ENCODE data around the gene LRMDA.

LRMDA gene

DNA sequence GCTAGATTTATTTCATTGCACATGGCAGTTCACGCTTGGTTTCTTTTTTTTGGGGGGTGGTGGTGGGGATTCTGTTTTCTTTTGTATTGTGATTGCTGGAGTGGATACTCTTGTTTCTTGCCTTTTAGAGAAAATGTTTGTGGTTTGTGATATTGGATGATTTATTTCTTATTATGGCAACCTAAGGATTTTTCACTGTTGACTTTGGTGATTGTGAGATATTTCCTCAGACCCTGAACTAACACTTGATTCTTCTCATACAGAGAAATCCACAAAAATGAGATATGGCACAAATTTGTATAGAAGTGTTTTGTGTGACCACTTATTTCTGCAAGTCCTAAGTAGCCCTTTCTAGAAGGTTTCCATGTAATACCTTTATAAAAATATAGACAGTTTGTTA, 871.1 kb downstream of the LRMDA start:
- no peak for DNase-seq

DNA sequence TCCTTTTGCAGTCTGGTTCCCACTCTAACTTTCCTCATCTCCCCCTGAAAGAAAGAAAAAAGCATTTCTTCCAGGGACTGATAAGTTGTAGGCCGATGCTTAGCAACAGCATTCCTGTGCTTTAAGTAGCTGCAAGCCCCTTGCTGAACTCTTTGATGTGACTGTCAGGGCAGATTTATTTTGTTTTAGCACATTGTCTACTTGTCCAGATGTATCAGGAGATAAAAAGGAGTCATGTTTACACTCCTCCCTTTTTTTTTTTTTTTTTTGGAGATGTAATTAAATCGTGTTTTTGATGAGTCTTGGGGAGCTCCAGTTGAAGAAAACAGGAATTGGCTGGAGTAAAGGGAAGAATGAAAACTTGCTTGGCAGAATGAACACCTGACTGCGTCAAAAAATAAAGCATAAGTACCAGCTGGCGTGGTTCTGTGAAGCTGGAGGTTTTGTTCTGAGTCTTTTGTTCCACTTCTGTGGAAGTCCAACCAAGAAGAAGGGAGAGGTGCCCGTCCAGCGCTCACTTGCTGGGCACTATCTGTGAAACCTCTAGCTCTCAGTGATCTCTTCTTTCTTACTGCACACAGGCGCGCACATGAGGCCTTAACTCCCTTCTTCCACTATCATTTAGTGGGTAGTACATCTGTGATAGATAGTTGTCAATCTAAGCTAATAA, 871.7 kb downstream of the LRMDA start:
- no peak for DNase-seq

DNA sequence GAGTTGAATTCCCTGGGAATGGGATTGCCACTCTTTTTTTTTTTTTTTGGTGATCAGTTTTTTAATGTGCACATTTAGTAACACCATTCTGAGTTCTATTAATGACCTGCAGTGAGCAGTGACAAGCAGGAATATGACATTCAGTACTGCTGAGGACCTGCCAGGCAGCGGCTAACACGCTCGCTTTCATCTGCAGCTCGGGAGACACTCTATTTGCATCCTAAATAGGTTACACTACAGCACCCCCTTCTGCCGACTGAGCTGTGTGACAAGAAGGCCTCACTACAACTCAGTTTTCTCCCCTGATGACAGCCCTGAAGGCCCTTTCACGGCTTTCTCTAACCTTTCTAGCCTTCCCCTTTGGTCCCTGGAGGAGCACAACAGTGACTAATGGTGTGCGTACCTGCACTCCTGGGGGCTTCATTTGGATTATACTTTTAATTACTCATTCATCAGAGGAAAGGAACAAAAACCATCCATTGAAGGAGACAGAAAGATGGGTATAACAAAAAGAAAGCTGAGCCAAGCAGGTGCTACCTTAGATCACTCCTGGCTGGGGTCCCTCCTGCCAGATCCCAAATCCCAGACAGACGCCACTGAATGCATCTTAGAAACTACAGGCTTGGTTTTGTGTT, 872.4 kb downstream of the LRMDA start:
- peak; percentile 49 to 62 for DNase-seq

DNA sequence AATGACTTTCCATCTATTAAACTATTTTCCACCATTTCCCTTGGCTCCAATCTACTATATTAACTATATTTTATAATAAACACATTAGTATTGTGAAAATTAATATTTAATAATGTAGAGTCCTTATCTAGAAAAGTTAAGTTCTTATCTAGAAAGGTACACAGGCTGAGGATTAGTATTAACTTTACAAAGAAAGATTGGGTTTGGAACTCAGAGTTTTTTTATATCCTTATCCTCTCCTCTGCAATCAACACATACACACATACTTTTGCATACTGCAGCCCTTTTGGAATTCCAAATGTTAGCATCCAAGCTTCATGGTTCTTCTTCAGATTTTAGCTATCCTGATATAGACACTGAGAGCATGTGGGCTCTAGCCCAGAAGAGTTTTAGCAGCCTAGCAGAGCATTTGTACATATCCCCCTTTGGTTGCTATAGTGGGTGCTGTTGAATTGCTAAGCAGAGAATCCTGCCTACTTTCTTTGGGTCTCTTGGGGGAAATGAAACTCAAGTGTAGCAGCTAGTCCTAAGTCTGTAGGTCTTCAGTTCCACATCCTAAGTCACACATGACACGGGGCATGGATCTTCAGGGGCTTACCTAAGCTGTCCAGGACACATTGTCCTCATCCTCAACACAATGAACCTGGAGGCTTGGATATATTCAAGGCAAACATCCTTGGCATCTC, 874.6 kb downstream of the LRMDA start:
- no peak for DNase-seq

DNA sequence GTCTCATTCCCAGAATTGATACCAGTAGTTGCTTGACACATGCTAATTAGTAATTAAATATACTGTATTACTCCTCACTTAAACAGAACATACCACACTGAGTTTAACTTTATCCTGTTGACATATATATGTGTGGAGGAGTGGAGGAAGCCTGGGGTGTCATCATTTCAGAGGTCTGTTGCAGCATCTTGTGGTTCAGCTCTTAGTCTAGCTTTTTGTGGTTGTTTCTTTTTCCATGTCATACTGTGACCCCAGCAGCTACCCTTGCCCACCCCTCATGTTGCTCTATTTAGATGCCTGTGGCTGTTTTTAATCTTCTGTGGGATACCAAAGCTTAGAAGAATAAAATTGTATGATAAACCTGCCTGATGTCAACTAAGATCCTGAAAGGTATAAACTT, 875.4 kb downstream of the LRMDA start:
- DNase-seq = no peak

DNA sequence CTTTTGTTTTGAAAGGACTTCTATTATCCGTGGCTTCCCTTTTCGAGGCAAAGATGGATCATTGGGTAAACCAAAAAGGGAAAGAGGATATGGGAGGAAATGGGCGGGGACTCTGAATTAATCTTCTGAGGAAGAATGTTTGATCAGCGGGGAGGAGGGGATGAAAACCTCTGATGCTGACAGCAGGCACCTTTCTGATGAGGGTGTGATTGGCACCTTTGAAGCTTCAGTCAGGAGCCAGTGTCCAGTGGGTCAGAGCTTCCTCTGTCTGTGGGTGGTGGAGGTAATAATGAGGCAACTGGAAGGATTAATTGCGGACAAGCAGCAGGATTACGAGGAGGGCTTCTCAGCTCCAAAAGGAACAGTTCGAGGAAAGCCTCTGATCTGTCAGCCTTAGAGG, 877.6 kb downstream of the LRMDA start:
- DNase-seq = no peak

DNA sequence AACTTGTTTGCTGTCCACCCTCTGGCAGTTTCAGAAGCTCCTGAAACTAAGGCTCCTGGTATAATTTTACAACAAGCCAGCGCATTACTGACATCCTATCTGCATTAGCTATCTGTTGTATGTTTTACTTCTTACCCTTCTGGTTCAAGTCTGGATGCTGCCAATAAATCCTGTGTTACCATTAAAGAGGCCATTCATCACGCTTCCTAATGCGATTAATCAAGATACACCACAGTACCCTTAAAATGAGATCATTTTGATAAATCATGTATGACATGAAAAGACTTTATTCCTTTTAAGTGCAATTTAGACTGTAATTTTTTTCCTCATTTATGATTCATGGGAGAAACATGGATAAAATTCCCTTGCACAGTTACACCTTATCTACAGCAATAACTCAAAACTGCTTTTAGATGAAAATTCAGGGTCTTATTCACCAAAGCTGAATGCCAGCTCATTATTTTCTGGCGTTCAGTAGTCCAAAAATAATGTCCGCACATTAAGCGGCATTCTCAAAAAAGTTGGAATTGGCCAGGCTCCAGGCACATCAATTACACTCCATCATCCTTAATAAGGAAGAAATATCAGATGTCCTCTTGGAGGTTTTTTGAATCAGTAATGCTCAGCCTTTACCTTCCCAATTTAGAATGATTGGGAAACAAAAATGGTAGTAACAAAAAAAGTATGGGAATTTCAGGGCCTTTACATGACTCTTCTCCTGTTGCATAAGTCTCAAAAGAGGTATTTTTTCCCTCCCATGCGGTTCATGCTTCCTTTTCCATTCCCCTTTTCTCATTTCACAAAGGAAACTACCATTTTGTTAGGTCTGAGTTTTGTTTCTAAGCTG, 878.5 kb downstream of the LRMDA start:
- DNase-seq = no peak

DNA sequence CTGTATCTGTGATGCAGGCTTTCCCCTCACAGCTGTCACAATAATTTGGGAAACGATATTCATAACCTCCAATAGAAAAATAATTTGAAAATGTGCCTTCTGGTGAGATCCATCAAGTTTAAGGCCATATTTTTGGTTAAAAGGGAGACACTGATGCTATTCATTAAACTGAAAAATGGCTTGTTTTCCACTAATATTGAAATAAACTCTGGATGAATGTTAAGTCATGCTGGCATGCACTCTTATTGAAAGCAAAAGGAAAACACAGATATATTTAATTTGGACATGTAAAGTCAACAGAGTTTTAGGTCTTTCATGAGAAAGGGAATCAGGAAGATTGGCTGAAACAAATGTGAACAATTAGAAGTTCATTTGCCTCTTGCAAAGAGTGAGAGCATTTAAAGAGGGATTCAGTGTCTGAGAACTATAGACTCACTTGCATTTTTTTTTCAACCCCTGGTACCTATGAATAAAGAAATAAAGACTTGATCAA, 879.2 kb downstream of the LRMDA start:
- DNase-seq = no peak

DNA sequence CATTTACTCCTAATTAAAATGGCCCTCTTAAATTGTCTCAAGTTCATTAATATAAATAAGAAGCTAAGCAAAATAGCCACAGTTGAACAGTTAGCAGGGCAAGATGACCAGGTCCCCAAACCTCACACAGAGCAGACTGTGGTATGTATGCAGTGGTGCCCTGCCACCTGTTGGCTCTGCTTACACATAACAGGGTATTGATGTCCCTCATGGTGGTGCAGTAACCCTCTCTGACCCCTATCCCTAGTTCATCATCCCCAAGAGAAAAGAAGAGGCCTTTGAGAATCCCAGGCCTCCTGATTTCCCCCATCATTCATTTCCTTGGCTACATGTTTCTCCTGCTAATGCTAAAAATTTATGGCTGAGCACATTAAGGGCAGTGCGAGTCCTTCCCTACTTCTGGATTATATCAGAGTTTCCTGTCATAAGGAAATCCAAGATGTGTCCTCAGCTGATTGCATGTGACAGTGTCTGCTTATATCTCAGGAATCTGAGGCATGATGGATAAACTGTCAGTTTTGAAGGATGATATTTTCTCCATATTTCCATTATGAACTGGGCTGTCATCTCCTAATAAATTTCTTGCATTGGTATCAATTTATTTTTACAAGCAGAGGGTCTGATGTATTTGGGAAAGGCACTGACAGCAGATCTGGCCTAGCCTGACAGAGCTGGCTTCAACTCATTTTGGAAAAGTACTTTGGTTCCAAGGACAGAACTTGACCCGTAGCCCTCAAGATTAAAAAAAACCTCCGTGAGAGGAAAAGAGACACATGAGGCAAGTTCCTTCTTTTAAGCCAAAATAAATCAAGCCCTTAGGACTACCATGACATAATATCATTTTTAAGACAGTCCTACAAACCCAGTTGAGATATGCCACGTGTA, 880.6 kb downstream of the LRMDA start:
- no peak for DNase-seq

DNA sequence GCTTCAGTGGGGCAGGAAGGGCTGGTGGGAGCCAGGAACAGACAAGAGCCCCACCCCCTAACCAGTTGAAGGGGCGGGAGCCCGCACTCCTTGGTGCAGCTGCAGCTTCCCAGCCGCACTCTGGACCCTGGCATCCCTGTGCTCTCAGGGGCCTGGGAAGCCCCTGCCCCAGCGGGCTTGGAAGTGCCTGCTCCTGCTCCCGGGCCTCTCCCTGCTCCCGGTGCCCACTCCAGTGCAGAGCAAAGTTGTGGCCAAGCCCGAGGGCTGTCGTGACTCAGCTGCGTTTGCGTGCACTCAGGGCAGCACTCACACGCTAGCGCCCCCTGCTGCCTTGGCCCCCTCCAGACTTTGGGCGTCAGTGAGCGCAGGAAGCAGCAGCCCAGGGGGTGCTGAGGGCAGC, 883.8 kb downstream of the LRMDA start:
- no peak for DNase-seq

DNA sequence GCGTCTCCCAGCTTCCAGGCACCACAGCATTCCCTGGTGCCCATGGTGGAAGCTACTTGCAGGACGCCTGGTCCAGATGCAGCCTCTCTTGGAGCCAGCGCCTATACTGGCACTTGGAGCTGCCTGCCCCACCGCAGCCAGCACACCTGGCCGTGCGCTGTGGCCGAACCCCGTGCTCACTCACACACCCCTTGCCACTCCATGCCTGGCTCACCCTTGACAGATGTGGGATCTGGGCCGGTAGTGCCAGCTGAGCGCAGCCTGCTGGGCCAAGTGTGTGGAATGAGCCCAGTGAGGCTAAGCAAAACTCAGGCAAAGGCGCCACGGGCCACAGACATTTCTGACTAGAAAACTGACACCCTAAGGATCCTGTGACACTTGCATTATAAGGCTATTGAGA, 884.8 kb downstream of the LRMDA start:
- DNase-seq = no peak

DNA sequence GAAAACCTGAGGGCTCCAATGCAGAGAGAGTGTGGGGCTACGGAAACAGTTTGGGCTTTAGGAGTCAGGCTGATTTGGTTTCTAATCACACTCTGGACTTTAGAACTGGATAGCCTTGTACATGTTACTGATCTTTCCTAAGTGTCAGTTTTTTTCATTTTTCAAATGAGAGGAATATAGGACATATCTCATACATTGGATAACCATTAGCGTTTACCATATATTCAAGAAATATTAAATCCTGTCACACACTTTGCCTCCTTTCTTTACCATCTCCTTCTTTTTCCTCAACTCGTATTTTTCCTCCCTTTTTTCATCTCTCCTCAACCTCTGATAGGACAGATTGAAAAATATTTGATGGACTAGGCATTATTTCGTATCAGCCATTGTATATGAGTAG, 885.7 kb downstream of the LRMDA start:
- no peak for DNase-seq

DNA sequence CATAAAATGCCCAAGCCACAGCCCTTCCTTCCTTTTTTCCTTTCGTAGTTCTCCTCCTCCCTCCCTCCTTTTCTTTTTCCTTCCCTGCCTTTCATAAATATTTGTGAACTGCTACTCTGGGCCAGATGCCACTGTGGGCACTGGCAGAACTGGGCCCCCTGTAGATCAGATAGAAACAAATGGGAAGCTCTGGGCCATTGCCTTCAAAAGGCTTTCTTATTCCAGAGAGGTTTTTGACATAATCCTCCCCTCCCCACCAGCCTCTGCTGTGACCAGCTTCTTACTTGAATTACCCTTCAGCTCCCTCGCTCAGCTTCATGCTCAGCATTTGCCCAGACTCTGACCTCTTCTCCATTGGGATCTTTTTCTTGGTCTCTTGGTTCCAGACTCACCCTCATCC, 886.8 kb downstream of the LRMDA start:
- no peak for DNase-seq

DNA sequence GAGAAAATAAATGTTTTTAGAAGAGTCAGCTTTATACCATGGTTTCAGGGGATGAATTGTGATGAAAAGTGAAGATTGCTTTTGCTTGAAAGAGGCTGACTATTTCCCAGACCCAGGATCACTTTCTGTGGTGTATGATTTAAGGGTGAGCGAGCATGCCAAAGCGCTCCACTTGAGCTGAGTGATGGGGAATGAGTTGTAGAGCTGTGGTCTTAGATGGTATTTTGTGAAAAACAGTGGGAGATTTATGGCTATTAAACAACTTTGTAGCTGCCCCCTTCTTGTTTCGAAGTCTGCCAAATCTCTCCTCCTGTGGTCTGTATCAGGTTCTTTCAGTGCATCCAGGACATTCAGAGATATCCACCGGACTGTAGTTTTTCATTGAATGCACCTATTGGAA, 888.2 kb downstream of the LRMDA start:
- DNase-seq = no peak

DNA sequence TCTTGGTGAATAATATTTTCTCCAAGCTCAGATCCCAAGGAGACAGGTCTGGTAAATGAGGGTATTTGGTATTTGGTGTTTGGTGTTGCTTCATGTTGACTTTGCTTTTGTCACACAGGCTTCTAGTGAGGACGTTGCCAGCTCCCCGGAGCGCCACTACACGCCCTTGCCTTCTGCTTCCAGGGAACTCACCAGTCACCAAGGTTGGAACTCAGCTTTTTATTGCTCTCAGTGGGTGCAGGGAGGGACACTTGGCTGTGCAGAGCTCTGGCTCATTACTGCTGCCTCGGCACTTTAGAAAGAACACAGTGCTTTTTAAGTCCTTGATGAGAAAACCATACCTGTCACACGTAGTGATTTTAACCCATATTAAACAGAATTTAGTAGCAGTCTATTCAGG, 892.9 kb downstream of the LRMDA start:
- no peak for DNase-seq

DNA sequence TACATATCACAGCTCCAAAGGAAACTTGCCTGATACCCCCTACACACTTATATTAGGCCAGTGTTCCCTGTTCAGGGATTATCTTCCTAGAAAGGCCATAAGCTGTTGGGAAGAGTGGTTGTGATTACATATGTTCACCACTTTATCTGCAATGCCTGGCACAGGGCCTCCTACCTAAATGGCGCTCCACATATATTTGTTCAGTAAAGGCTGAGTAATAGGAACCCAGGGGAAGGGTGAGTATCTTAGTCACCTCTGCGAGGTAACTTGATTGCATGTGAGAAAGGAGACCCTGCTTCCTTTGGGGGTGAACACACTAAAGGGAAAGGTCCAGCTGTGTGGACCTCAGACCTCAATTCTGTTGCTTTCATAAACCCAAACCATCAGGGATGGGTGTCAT, 896.0 kb downstream of the LRMDA start:
- no peak for DNase-seq

DNA sequence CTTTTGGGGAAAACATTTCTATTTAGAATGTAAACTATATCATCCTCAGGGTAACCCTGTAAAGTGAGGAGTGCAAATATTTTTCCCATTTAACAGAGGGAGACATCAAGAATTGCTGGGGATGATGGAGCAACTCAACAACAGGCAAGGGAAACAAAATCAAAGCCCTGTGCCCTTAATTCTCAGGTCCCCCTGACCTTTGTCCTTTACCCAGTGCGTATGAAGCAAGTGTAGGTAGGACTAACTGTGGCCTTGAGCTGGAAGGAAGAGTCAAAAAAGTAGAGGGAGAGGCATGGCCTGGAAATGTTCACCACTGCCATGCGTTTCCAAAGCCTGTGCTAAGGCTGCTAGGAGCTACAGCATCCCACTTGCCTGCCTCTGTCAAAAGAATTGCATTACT, 896.9 kb downstream of the LRMDA start:
- DNase-seq = no peak

DNA sequence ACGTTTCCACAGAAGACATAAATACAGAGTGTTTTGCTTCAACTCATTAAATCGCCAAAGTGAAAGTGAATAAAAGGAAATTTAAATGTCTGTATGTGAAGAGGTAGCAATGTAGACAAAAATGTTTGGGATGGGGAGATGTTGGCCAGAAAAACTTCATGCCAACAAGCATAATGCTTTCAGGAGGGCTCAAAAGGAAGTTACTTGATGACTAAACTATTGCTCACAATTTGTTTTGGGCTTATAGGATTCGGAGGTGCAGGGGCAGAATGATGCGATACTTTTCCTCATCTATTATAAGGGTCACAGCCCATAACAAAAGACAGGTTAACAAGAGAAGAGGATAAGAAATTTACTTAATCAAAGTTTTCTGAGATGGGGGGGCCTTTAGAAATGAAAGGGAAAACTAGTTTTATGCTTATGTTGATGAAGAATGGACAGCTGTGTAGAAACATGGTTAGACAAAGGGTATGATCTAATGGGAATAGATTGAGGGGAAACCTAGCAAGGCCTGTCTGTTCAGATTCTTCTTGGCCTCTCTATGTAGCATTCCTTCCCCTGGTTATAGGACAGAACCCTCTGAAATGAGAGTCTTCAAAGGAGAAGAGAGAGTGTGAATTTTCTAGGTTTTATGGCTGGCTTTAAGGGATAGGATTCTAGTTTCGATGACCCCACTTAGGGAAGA, 898.6 kb downstream of the LRMDA start:
- DNase-seq = no peak

DNA sequence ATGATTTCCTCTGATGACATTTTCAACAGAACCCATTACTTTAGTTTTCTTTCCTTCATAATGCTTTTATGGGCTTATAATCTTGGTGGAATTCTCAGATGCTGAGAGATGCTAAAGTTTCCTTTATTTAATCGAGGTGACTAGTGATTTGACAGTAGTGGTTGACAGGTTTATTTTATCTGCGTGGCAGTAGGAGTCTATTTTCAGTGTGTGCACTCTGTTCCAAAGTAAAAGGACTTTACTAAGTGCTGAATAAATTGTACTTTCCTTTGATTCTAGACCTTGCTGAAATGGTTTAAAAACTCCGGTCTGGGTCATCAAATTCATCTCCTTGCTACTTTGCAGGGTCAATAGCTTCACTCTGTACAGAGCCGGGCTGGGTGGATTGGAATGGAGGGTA, 900.3 kb downstream of the LRMDA start:
- DNase-seq = no peak

DNA sequence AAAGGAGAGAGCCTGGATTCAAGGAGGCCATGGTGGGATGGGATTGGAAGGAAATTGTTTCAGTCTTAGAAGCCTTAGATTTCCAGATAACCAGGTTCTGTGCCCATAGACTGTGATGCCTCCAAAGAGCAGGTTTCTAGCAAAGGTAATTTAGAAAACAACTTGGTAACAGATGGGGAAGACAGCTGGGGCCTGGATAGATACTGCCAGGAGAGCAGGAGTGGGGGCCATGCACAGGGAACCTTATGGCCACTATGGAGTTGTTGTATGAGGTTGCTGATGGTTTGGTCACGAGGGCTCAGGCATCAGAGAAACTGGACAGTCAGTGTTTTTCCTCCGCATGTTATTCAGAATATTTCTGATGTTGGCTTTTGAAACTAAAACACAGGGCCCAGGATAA, 901.9 kb downstream of the LRMDA start:
- no peak for DNase-seq

DNA sequence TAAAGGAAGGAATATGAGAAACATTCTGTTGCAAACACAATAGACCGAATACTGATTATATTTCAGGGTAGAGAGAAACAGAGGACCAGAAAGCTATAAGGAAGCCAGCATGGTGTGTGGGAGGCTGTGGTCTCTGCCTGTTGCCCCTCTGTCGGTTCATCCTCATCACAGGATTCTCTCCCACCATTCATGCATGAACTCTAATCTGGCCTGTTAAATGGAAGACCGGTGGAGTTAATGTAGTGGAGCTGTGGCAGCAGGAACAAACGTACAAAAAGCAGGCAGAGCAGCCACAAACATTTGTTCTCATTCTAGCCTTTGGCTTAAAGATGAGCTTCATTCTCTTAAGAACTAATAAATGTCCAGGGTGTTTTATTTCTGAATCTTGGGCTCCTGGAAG, 902.4 kb downstream of the LRMDA start:
- no peak for DNase-seq

DNA sequence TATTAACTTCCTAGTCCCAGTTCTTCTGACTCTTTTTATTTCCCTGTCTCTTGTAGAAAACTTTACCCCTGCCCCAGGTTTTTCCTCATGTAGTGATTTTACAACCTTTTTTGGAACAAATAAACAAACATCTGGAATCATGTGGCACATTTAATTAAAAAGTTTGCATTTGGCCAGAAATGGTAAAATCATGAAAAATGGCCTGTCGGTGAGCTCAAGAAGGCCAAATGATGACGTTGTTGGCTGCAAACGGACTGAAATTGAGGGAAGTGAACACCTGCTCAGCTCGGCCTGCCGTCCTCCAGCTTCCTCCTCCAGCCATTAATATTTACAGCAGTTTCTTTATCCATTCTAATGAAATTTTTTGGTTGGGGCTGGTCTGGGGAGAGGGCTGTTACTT, 902.8 kb downstream of the LRMDA start:
- DNase-seq = no peak

Data from hippocampal formation (tissue), 2 donors.